GM21619 (cell line): Measurements from ENCODE around the gene SMPDL3A.
"Not testable (repeated sequence)": the region's sequence is repeated elsewhere in the genome, so short reads cannot be mapped to it uniquely, and the experiment has no call there.

Experiments
- ATAC-seq: cut with Tn5 transposase; IDR thresholded peaks from one replicate; pipeline ENCODE4 v1.9.1; 2021; ENCODE audit not compliant: unreplicated experiment

The SMPDL3A gene, protein sequence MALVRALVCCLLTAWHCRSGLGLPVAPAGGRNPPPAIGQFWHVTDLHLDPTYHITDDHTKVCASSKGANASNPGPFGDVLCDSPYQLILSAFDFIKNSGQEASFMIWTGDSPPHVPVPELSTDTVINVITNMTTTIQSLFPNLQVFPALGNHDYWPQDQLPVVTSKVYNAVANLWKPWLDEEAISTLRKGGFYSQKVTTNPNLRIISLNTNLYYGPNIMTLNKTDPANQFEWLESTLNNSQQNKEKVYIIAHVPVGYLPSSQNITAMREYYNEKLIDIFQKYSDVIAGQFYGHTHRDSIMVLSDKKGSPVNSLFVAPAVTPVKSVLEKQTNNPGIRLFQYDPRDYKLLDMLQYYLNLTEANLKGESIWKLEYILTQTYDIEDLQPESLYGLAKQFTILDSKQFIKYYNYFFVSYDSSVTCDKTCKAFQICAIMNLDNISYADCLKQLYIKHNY

DNA sequence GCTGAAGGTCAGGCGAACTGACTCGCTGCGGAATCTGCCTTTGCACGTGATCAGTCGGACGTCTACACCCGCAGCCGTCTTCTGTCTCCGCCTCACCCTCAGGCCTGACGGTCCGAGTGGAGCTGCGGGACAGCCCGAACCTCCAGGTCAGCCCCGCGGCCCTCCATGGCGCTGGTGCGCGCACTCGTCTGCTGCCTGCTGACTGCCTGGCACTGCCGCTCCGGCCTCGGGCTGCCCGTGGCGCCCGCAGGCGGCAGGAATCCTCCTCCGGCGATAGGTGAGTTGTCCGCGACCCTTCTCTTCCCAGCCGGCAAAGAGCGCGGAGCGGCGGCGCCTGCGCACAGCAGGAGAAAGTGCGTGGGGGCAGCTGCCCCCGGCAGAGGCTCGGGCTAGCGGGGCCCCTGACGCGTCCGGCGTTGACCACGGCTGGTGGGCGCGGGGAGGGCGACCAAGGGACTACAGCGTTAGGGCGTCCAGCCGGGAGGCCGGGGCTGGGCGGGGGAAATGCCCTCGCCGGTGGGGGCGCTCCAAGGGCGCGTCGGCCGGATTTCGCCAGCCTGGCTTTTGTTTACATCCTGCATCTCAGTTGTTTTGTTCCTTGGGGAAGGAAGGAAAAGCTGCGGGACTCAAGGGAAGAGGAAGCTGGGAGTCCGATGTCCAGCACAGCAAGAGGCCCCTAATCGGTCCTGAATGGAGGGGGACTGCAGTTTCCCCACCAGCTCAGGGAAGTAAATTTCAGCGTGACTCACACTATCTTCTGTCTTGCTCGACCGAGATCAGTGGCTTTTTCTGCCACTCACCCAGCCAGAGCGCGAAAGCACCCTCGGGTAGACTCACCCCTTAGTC lies at the start of gene SMPDL3A:
TSS of gene SMPDL3A (plus strand) at position 77 of the 846 bp plus-strand sequence. CDS start at position 166, 89 bp downstream.
- peak; percentile 60 for ATAC-seq

DNA sequence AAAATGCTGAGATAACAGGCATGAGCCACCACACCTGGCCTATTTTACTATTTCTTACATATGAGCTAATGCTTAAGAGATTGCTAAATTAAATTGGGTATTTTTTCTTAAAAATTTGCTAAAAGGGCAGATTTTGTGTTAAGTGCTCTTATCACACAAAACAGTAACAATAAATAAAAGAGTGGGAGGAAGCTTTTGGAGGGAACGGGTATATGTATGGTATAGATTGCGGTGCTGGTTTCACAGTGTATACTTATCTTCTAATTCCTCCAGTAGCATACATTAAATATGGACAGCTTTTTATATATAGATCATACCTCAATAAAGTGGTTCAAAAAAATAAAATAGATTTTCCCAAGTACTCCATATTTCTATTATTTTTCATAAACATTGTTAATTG lies 49.0 kb upstream of the SMPDL3A start:
- ATAC-seq = no peak

DNA sequence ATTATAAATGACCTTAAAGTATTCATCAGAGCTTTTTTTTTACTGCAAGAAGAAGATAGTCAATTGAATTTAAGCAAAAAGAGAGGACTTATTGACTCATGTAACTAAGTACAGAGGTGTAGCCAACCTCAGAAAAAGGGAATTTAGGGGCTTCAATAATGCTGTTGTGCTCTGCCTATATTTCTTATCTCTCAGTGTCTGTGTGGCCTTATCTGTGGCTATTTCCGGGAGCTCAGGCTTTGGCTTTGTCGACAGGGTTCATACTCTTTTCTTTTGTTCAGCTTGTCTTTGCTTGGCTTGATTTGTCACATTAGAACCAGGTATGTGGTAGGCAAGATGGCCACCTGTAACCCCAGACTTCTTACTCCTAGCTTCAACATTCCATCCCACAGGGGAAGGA lies 48.1 kb upstream of the SMPDL3A start:
- no peak for ATAC-seq

DNA sequence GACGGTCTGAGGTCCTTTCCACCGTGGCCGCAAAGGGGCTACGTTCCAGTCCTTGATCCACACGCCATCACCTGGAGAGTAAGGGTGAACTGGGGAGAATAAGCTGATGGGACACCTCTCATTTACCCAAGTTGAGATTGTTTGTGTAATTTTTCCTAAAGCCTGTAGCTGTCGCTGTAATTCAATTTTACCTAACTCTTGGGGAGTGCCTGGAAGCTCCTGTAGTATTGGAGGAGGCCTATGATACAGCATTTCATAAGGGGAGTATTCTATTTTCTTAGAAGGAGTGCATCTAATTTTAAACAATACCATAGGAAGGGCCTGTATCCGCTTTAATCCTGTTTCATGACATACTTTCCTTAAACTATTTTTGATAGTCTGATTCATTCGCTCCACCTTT lies 44.8 kb upstream of the SMPDL3A start:
- not testable (repeated sequence) for ATAC-seq

DNA sequence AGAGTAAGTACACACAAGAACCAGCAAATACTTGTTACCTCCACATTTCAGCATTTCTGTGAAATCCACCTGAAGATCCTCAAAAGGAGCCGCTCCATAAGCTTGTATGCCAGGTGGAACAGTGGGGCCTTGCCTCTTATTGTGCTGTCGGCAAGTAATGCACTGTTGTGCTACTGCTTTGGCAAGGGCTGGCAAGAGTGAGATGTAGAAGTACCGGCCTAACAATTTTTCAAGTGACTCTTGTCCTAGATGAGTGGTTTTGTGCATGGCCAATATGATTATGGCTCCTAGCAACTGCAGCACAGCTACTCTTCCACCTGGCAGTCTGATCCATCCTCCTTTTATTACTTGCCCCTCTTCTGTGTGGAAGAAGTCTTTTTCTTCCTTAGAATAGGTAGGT lies 44.2 kb upstream of the SMPDL3A start:
- not testable (repeated sequence) for ATAC-seq

GRCh38 chr6:122746688-122747087 lies 42.4 kb upstream of the SMPDL3A start:
- no peak for ATAC-seq

- ATAC-seq = no peak
These were observed 41.5 kb upstream of the SMPDL3A start for GRCh38 chr6:122747573-122747972.

DNA sequence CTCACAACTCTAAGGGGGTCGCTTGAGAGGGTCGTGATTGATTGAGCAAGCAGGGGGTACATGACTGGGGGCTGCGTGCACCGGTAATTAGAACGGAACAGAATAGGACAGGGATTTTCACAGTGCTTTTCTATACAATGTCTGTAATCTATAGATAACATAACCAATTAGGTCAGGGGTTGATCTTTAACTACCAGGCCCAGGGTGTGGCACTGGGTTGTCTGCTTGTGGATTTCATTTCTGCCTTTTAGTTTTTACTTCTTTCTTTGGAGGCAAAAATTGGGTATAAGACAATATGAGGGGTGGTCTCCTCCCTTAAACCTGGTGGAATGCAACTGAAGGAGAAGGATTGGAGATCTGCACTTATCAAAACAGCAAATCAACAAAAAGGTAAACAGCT lies 40.1 kb upstream of the SMPDL3A start:
- ATAC-seq = not testable (repeated sequence)

DNA sequence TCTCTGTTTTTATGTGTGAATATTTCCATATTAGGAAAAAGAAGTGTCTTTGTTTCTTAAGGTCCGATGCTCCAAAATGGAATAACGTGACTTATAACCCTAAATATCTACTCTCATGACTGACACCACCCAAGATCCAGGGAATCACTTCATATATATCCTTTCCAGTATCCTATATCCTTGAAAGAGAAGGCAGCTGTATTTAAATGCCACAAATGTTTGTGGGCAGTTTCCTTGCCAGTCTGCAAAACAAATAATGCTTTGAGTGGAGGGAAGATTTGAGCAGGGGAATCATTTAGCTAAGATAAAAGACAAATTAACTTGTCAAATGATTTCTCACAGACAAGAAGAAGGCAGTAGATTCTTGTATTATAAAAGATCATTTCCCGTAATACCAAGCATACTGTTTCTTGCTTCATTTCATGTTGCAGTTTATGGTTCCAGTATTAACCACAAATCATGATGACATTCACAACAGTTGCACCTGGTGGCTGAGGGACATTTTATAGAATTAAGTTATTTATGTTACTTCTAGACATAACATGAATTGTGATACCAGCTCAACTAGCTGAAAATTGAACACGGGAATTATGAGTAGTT lies 39.5 kb upstream of the SMPDL3A start:
- ATAC-seq = no peak

- peak; percentile 93 for ATAC-seq
These were observed 37.7 kb upstream of the SMPDL3A start for GRCh38 chr6:122751326-122751725.

DNA sequence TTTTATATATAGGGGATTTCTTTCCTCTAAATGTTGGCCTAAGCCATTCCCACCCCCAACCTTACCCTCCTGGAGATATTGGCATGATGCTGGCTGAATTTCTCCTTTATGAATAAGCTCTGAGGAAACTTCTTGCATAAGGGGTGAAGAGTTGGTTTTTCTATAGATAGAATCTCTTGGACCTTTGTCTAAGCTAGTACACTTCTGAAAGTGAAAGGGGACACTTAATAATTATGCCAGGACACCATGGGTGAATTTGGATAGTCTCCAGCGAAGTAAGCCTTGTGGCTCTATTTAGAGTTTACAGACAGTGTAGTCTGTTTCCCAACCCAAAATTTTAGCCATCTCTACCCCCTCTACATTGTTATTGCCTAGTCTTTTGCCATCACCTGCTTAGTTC lies 36.6 kb upstream of the SMPDL3A start:
- no peak for ATAC-seq

- ATAC-seq = no peak
These were observed 35.9 kb upstream of the SMPDL3A start for GRCh38 chr6:122753000-122753687.

GRCh38 chr6:122753688-122754056 lies 35.4 kb upstream of the SMPDL3A start:
- no peak for ATAC-seq

GRCh38 chr6:122754191-122754731 lies 34.8 kb upstream of the SMPDL3A start:
- ATAC-seq = no peak

GRCh38 chr6:122755901-122756300 lies 33.2 kb upstream of the SMPDL3A start:
- ATAC-seq = no peak

GRCh38 chr6:122758927-122759334 lies 30.1 kb upstream of the SMPDL3A start:
- ATAC-seq = peak; percentile 100

- no peak for ATAC-seq
These were observed 28.7 kb upstream of the SMPDL3A start for GRCh38 chr6:122760330-122760729.

GRCh38 chr6:122766256-122766655 lies 22.8 kb upstream of the SMPDL3A start:
- no peak for ATAC-seq

- no peak for ATAC-seq
These were observed 18.0 kb upstream of the SMPDL3A start for GRCh38 chr6:122770835-122771601.
